Uterus (tissue), 4 donors: ENCODE measurements around the gene TBC1D1. TPM values are rescaled to one million over a fixed set of nuclear protein-coding genes. Genes with fewer than 3 reads are reported as not detected.
A peak's percentile ranks its signal among the peaks of the same experiment; 100 is the strongest.

Experiments
- DNase-seq, 2 donors: peaks; one replicate each; pipeline ENCODE4 v3.0.0-alpha.2; 2019 to 2020
- H3K27ac ChIP-seq, 2 donors: fragments of 200-600 bp; sonication (generic); 1 replicate in 1 of 2; 2 replicates in 1 of 2; pipeline ENCODE4 v1.5.1; 2016 to 2018
- H3K27me3 ChIP-seq, 2 donors: fragments of 200-600 bp; sonication (generic); one replicate each; pipeline ENCODE4 v1.5.1; 2018 to 2019; ENCODE audit warnings: control low read depth in 1 of 2
- H3K36me3 ChIP-seq, 2 donors: fragments of 200-600 bp; sonication (generic); one replicate each; pipeline ENCODE4 v1.5.1; 2019; ENCODE audit warnings: control low read depth in 1 of 2
- H3K4me1 ChIP-seq, 2 donors: fragments of 200-600 bp; sonication (generic); one replicate each; pipeline ENCODE4 v1.5.1; 2018 to 2019; ENCODE audit warnings: control low read depth in 1 of 2
- H3K4me3 ChIP-seq, 2 donors: fragments of 200-600 bp; sonication (generic); 1 replicate in 1 of 2; 2 replicates in 1 of 2; pipeline ENCODE4 v1.5.1; 2018 to 2019; ENCODE audit warnings: mild to moderate bottlenecking in 1 of 2
- H3K9me3 ChIP-seq, 2 donors: fragments of 200-600 bp; sonication (generic); one replicate each; pipeline ENCODE4 v1.5.1; 2019; ENCODE audit warnings: control low read depth in 1 of 2
- POLR2A ChIP-seq, 2 donors: fragments of 450-650 bp; IDR thresholded peaks; one replicate each; pipeline ENCODE4 v1.6.1; 2016; ENCODE audit warnings: antibody characterized with exemption in 2 of 2, mild to moderate bottlenecking in 1 of 2, moderate library complexity in 1 of 2
- intact Hi-C: fragments of 100-400 bp; cut with DNase I; formaldehyde crosslinking; loops from one replicate; pipeline ENCODE4 v1.15.1; 2023; ENCODE audit warnings: low total_unique reads
- total RNA-seq, 4 donors: library from RNA; depleted of rRNA in 3 of 4; stranded (reverse); fragments of >200 nt in 3 of 4; gene quantifications; one replicate each; pipeline versions ENCODE4 v1.1.0 to v1.2.4, GENCODE V29; 2014 to 2023
- TF ChIP-seq, protein P1 (sequence below), 4 experiments: fragments of 200-600 bp in 2 of 4; fragments of 450-650 bp in 2 of 4; sonication (generic) in 2 of 4; IDR thresholded peaks; one replicate each; pipeline ENCODE4 v1.5.1; 2016 to 2019; ENCODE audit warnings: antibody characterized with exemption in 4 of 4, mild to moderate bottlenecking in 2 of 4, moderate library complexity in 1 of 4
- donor health status: DM: yes; HTN: yes; CAD: no.

Gene TBC1D1
- total RNA-seq, 4 donors from 2014 or later: 172 to 402 (median 236) TPM

- DNase-seq: no peak
- TF ChIP-seq, protein P1, sequence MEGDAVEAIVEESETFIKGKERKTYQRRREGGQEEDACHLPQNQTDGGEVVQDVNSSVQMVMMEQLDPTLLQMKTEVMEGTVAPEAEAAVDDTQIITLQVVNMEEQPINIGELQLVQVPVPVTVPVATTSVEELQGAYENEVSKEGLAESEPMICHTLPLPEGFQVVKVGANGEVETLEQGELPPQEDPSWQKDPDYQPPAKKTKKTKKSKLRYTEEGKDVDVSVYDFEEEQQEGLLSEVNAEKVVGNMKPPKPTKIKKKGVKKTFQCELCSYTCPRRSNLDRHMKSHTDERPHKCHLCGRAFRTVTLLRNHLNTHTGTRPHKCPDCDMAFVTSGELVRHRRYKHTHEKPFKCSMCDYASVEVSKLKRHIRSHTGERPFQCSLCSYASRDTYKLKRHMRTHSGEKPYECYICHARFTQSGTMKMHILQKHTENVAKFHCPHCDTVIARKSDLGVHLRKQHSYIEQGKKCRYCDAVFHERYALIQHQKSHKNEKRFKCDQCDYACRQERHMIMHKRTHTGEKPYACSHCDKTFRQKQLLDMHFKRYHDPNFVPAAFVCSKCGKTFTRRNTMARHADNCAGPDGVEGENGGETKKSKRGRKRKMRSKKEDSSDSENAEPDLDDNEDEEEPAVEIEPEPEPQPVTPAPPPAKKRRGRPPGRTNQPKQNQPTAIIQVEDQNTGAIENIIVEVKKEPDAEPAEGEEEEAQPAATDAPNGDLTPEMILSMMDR (IDR thresholded peaks at IDR 0.05): no peak
- TF ChIP-seq POLR2A (IDR thresholded peaks at IDR 0.05): no peak
- Histone ChIP-seq H3K4me1 (peaks cover 0 to 6% of the 10 kb centered on the region in 2 donors), H3K9me3 (no peaks in the 10 kb centered on the region), H3K36me3 (no peaks in the 10 kb centered on the region), H3K27me3 (no peaks in the 10 kb centered on the region), H3K27ac (no peak overlapping the region), H3K4me3 (no peak overlapping the region)
- intact Hi-C loops: no loop called here
These were observed 66.1 kb downstream of the TBC1D1 start for GRCh38 chr4:37956941-37957340.

GRCh38 chr4:37958932-37959331, 68.0 kb downstream of the TBC1D1 start:
- no peak overlapping the region for H3K27ac ChIP-seq
- H3K9me3 ChIP-seq: no peaks in the 10 kb centered on the region
- no peak for DNase-seq
- TF ChIP-seq, protein P1 (IDR thresholded peaks at IDR 0.05): no peak
- TF ChIP-seq POLR2A (IDR thresholded peaks at IDR 0.05): no peak
- H3K27me3 ChIP-seq: no peaks in the 10 kb centered on the region
- no peaks in the 10 kb centered on the region for H3K36me3 ChIP-seq
- H3K4me1 ChIP-seq: no peaks in the 10 kb centered on the region
- no peak overlapping the region for H3K4me3 ChIP-seq
- intact Hi-C loops: no loop called here

DNA sequence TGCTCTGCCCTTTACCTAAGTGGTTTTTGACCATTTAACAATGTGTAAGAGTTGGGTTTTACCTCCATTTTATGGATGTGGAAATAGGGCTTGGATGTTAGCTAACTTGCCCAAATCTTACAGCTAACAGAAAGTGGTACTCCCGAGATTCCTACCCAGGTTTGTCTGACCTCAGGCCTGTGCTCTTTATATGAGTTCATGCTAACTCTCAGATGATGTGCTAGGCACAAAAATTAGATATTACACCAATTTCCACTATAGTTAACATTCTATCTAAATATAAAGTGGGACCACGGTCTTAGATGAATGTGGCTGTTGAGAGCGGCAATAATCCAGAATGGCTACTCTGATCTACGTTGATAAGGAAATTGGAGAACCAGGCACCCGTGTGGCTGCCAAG, 69.2 kb downstream of the TBC1D1 start, which contains the start of gene PTTG2:
TSS of gene PTTG2 (plus strand) at position 301 of the 400 bp plus-strand sequence. CDS start at position 338, 37 bp downstream.
- intact Hi-C loops: no loop called here
- DNase-seq: no peak
- no peak within 1 kb of the TSS for H3K4me3 ChIP-seq
- peak within 1 kb of the TSS in 1 of 2 donors; percentile 11 for H3K27ac ChIP-seq
- H3K27me3 ChIP-seq: no peaks in the 10 kb centered on the region
- H3K4me1 ChIP-seq: no peaks in the 10 kb centered on the region
- H3K9me3 ChIP-seq: no peaks in the 10 kb centered on the region
- TF ChIP-seq, protein P1 (IDR thresholded peaks at IDR 0.05): no peak
- TF ChIP-seq POLR2A (IDR thresholded peaks at IDR 0.05): no peak
- no peaks in the 10 kb centered on the region for H3K36me3 ChIP-seq

DNA sequence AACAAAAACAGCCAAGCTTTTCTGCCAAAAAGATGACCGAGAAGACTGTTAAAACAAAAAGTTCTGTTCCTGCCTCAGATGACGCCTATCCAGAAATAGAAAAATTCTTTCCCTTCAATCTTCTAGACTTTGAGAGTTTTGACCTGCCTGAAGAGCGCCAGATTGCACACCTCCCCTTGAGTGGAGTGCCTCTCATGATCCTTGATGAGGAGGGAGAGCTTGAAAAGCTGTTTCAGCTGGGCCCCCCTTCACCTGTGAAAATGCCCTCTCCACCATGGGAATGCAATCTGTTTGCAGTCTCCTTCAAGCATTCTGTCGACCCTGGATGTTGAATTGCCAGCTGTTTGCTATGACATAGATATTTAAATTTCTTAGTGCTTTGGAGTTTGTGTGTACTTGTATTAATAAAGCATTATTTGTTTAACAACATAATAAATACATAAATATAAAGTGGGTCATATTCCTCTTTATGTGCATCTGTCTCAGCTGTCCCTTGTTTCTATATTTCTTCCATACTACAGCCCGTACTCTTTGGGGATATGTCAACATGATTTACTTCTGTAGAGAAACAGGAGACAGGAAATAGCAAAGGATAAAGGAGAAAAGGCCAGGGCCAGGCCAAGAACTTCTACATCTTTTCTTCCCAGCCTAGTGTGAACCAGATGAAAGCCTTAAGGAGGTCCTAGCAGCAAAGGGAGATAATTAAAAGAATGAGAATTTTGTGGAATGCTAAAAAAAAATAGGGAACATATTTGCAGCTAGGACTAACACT, 70.0 kb downstream of the TBC1D1 start:
- Histone ChIP-seq H3K36me3 (no peaks in the 10 kb centered on the region), H3K27me3 (no peaks in the 10 kb centered on the region), H3K9me3 (no peaks in the 10 kb centered on the region), H3K4me3 (no peak overlapping the region), H3K27ac (peak overlapping the region in 1 of 2 donors; percentile 11), H3K4me1 (peaks cover 0 to 1% of the 10 kb centered on the region in 2 donors)
- DNase-seq: no peak
- TF ChIP-seq POLR2A (IDR thresholded peaks at IDR 0.05): no peak
- intact Hi-C loops: no loop called here

GRCh38 chr4:37964734-37965457, 74.0 kb downstream of the TBC1D1 start:
- Histone ChIP-seq H3K9me3 (no peaks in the 10 kb centered on the region), H3K4me1 (peaks cover 0 to 5% of the 10 kb centered on the region in 2 donors), H3K27me3 (no peaks in the 10 kb centered on the region), H3K4me3 (no peak overlapping the region), H3K36me3 (no peaks in the 10 kb centered on the region), H3K27ac (no peak overlapping the region)
- no peak for DNase-seq
- no peak for TF ChIP-seq POLR2A (IDR thresholded peaks at IDR 0.05)
- TF ChIP-seq, protein P1 (IDR thresholded peaks at IDR 0.05): no peak
- intact Hi-C loops: no loop called here
